HG03175 (cell line): Measurements from ENCODE around the gene FAM53B.

Experiments used
- ATAC-seq: cut with Tn5 transposase; IDR thresholded peaks from one replicate; pipeline ENCODE4 v1.9.1; 2021; ENCODE audit warnings: mild to moderate bottlenecking, moderate library complexity; ENCODE audit not compliant: unreplicated experiment

The FAM53B gene

DNA sequence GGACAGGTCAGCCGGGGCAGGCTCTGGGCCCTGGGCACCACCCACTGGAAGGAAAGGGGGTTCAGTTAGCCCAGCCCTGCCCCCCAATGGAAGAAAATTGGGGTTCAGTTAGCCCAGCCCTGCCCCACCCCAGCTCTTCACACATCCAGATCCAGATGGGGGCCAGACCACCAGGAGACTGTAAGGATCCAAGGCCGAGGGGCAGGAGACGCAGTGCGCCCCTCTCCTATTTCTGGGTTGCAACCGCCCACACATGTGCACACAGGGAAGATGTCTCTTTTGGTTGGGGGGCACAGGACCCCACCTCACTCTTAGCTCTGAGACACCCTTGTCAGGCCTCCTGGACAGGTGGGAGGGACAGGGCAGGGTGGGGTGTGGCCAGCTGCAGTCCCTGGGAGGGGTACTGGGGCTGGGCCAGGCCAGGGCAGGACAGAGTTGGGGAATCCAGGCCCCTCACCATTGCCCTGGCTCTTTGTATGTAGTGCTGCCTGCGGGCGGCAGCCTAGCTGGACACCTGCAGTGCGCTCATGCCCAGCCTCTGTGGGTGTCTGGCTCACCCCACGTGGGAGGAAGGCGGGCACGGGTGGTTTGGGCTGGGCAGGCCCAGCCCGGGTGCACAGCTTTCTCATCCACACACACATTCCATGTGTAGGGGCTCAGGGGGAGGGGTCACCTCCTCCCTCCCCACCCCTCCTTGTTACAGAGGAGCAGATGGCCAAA is 141.4 kb downstream of the FAM53B start:
- ATAC-seq, result no peak

DNA sequence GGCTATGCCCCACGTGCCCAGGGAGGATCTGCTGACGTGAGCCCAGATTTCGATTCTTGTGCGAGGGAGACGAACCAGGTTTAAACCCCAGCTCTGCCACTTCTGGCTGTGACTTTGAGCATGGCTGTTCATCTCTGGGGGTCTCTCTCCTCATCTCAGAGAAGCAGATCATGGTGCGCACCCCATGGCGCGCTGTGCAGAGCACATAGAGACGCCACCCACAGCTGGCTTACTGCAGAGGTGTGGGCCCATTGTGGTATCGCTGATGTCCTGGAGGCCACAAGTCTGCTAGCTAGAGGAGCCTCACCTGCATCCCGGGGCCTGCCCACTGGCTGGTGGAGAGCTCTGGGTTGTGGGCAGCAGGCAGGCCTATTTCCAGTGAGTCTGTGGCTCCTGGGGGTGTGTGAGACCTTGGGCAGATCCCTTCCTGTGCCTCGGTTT is 142.0 kb downstream of the FAM53B start:
- no peak for ATAC-seq

DNA sequence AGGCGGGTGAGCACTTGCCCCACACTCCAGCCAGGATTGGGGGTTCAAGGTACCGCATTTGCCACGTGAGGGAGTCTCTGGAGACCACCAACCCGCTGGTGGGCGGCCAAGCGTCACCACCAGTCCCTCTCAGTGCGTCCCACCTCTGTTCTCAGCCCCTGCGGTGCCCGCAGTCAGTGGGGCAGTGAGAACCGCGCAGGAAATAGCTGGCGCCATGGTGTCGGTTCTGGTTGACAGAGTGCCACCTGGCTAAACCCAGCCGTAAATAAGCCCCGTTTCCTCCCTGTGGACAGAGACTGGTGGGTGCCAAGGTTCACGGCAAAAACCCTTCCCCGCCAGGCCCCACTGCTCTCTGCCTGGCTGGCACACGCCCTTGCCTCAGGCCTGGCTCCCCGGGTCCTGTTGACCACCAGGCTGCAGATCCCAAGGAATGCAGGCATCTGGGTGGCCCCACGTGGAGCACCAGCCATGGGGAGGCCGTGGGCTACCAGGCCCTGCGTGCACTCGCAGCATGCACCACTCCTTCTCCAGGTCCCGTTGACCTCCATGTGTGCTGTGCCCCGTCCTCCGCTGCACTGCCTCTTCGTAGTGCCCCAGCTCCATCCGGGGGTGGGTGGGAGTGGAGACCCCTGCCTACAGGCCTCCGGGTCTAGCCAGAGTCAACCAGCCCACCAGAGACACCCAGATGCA is 142.6 kb downstream of the FAM53B start:
- ATAC-seq, result peak; percentile 72

DNA sequence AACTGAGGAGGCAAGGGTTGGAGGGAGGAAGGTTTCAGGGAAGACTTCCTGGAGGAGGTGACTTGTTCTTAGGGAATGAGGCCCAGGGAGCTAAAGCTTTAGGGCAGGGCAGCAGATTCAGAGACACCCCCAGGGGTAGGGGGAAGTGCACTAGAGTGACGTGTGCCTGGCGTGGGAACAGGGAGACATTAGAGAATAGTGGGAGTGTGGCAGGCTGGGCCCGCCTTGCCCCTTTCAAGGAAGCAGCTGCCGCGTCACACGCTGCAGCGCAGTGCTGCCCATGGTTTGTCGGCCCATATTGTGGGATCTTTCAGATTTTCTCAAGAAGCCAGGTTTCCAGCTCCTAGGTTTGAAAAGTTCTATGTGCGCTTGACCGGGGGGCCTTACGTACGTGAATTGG is 143.2 kb downstream of the FAM53B start:
- peak; percentile 13 for ATAC-seq

DNA sequence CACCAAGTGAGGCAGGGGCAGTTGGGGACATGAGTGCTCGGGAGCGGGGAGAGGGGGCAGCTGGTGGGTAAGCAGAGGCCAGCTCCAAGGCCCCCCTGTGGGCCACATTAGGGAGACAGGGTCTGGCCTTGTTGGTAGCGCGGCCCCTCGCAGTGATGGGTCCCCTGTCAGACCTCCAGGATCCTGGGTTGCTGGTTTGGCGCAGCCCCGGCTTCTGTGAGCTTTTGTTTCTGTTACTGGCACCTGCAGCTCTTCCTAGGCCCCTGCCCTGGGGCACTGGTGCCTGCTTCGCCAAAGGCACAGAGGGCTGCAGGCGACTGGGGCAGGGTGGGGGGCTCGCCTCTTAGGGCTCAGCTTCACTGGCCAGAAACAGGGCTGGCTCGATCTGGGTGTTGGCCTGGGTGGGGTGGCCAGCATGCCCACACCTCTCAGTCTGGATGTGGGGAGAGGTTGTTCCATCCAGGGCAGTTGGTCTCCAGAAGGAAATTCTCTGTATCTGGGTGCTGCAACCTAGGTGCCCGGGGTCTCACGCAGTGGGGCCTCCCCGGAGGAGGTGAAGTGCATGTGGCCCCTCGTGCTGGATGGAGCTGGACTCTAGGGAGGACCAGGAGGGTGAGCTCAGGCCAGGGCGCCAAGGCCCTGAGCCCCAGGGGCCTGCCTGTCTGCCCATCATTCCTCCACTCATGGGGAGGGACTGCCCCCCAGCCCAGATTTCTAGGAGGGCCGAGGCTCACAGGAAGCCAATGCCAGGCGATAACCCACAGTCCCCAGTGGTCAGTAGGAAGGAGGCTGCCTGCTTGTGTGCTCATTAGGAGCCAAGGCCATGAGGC is 143.9 kb downstream of the FAM53B start:
- ATAC-seq, result no peak

DNA sequence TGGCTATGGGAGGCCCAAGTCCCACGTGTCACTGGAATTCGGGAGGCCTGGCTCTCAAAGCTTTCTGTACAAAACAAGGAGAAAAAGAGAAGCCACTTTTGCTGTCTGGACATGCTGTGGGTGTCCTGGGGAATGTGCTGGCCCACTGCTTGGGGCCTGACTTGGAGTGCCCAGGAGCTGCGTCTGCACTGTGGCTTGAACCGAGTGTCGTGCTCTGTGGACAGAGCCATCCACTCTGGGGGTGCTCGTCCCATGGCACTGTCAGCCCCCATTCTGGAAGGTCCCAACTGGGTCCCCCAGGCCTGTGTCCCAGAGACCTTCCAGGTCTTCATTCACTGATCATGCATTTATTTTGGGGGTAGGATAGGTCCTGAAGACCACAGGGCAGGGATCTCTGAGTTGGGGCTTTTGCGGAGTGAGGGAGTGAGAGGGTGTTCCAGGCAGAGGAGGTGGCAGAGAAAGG is 144.6 kb downstream of the FAM53B start:
- ATAC-seq, result no peak

DNA sequence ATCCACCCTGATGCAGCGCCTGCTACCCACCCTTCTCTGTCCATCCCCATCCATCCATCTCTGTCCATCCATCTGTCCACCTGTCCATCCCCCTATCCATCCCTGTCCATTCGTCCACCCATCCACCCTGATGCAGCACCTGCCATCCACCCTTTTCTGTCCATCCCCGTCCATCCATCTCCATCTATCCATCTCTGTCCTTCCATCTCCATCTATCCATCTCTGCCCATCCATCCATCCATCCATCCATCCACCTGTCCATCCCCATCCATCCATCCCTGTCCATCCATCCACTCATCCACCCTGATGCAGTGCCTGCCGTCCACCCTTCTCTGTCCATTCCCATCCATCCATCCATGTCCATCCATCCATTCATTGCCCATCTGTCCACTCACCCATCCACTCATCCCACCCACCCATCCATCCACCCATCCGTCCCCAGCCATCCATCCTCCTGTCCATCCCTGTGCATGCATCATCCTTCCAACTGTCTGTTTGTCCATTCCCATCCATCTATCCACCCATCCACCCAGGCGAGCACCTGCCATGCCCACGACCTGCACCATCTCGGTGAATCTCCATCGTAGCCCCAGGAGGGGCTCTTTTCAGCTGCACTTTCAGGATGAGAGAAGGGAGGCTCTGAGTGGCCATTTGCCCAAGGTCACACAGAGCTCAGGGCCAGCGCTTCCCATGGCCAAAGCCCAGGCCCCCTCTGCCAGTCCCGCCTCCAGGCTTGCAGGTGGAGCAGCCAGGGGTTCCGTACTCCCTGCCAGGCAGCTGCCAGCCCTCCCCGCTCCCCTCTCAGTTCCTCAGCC is 145.2 kb downstream of the FAM53B start:
- no peak for ATAC-seq

DNA sequence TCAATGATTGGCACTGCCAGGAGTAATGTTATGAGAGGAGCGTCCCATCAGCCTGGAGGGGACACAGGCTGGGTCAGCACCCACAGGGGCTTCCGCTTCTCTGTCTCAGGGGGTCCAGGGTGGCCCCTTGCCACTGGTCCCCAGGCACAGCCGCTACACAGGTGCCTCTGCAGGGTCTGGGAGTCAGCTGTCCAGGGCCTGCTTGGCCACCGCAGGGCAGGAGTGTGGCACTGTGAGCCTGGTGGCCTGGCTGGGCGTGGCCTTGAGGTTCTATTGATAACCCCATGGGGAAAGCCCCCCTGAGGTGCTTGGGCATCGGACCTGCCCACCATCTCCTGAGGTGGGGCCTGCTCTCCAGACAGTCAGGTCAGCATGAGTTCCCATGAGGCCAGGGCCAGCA is 146.0 kb downstream of the FAM53B start:
- ATAC-seq, result no peak

DNA sequence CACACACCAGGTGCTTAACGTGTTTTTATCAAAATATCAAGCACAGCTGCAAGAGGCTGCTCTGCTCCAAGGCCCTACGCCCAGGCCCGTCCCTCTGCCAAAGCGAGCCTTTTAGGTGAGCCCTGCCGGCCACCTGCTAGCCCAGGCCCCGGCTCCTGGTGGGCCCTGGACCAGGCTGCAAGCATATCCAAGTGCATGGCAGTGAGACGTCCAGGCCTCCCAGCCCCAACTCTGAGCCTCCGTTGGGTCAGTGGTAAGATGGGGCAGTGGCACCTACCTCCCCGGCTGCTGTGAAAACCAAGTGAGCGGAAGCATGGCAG is 146.4 kb downstream of the FAM53B start:
- no peak for ATAC-seq

DNA sequence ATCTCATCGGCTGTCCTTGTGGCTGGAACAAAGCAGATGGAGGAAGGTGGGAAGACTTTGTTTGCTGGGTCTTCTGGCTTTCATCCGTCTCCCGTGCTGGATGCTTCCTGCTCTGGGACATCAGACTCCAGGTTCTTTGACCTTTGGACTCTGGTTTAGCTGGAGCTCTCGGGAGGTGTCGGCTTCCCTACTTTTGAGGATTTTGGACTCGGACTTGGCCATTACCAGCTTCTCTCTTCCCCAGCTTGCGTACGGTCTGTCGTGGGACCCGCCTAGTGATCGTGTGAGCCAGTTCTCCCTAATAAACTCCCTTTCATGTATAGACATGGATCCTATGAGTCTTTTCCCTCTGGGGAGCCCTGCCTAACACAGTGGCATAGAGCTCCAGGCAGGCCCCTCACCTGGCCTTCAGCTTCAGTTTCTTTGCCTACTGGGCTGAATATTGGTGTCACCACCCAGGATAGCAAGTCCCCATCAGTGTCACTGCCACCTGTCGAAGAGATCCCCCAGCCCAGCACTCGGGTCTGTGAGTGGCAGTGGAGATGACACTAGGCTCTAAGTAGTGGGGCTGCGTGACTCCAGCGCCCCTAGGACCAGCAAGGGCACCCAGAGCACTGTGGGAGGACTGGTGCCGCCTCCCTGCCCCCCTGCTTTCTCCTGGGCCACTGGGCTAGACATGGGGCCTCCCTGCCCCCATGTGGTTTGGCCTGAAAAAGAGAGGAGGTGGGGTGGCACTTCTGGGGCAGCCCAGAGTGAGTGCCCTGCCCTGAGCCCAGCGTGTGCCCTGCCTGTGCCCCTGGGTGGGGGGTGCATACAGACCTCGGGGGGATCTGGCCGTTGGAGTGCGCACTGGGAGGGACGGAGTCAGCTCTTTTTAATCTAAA is 147.0 kb downstream of the FAM53B start:
- no peak for ATAC-seq

DNA sequence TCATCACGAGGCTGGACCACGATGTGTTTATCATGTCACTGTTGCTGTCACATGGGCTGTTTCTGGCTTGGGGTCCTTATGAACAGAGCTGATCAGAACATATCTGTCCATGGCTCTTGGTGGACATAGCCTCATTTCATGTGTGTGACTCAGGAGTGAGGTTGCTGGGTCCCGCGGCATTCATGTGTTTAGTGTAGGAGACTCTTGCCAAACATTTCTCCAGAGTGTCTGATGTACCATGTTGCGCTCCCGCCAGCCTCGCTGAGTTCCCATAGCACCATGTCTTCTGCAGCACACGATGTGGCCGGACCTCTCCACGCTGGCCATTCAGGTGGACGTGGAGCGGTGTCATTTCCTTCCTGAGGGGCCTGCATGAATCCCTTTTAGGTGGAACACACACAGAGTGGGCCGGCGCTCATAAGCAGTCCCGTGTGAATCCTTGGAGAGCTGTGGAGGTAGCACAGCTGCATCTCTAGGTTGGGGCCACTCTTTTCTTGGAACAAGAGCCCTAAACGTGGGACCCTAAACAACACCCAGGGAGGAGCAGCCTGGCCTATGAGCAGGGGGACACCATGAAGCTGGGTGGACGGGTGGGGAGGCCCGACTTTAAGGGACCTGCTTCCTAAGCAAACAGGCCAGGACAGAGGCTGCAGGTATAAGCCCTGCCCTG is 147.9 kb downstream of the FAM53B start:
- ATAC-seq, result no peak

DNA sequence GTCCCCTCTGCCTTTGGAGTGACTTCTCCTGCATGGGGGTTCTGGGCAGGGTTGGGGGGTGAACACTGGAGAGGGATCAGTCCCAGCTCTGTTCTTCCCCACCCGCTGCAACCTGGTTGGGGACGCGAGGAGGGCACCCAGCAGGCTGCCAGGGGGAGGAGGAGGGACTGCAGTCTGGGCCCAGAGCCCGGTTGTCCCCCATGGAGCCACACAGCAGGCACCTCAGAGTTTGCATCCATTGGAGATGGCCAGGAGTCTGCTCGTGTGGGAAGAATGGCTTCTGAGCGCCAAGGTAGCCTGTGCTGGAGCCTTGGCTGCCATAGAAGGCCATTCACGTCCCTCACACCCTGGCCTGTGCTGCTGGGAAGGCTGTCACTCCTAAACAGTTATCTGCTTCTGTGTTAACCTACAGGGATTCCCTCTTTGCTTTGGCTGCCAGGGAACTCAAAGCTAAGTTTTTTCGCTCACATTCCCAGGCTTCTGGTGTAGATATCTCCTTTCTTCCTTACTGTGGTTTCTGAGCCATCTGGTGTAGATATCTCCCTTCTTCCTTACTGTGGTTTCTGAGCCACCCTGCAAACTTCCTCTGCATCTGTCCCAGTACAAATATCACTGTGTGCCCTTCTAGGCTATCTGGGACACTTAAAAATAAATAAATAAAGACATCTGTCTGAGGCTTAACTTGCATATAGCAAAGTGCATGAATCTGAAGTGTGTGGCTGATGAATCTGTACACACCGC is 148.9 kb downstream of the FAM53B start:
- no peak for ATAC-seq

DNA sequence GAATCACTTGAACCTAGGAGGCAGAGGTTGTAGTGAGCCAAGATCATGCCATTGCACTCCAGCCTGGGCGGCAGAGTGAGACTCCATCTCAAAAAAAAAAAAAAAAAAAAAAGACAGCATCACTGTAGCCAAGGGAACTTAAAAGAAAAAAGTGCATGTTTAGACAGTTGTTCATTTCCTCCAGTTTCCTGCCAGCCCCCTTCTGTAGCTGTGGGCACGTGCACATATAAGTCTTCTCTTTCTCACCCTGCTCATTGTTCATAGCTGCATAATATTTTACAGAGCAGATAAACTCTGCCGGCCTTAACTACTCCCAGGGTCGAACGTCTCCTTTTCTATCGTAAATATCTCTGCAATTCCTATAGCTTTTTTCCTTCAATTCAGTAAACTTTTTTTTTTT is 149.9 kb downstream of the FAM53B start:
- no peak for ATAC-seq

DNA sequence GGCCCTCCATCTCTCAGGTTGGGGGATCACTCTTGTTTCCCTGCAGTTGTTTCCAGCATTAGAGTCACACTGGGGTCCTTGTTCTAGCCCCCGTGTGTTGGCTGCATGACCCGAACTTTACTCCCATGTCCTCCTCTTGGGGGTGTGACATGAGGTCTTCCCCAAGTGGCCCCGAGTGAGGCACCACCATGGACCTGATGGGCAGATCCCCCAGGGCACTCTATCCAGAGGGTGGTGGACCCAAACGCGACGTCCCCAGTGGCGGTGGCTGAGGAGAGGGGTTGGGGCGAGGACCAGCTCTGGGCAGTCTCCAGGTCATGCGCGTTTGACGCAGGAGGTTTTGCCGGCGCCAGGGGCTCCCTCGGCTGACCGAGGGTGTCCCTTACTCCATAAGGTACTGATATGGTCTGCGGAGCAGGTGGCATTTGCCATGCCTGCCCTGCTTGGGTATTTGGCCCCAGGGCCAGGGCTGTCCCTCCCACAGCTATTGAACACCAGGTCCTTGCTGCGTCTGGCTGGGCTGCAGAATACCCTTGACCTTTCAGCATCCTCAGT is 150.7 kb downstream of the FAM53B start:
- ATAC-seq, result no peak

DNA sequence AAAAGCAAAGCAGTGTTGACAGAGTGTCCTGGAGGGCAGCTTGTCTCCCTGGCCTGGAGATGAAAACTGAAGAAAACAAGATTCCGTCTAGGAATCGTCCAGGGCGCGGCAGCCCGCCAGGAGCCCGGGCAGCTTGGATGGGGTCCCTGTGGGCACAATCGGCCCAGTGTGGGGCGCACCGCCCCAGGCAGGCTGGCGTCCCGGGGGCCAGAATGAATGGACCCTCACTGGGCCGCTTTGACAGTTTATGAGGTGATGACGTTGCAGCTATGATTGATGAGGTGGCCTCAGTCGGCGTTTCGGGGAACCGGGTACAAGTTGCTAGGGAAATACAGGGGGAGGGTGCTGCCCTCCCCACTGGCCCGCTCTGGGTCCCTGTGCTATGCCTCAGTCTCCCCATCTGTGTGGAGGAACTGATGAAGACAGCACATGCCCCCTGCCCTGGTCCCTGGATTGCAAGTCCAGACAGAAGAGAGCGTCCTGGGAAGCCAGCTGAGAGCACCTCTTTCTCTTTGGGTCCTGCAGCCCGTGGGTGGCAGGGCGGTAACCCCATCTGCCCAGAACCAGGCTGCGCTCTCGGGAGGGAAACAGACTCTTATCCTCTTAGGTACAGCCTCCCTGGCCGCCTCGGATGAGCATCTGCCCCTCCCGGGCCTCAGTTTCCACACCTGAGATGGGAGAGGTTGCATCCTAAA is 151.3 kb downstream of the FAM53B start:
- no peak for ATAC-seq

DNA sequence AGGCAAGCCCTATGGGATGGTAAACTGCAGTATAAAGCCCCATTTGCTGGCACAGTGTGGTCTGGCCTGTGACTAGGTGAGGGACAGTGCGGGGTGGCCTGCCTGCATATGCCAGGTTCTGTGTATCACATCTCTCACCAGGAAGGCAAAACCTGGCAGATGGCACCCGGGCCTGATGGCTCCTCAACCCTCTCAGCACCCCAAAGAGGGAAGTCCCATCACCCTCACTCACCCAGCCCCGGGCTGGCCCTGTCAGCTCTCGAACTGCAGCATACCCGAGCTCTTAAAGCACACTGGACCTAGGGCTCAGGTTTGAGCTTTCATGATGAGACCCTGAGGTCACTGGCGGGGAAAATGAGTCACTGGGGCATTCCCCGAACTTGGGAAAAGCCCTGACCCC is 152.1 kb downstream of the FAM53B start:
- no peak for ATAC-seq

DNA sequence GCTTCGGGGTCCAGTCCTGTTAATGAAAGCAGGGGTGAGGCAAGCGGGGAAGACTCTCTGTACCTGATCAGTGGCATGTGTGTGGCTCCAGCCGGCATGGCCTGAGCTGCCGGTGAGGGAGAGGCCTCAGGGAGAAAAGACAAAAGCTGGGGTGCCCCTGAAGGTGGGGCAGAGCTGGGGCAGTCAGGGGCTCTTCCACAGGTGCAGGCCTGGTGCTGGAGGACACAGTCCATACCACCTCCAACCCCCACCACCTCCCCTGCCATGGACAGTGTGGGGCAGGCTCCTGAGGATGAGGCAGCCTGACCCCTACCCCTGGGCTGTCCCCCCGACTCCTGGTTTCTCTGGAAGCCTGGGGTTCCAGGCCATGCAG is 153.1 kb downstream of the FAM53B start:
- ATAC-seq, result no peak
